Purkinje cell (primary cell): ENCODE results near the gene MICU1. TPM values are rescaled to one million over a fixed set of nuclear protein-coding genes. Genes with fewer than 3 reads are reported as not detected.

Experiments used
- polyA plus RNA-seq: library from polyadenylated mRNA; unstranded; fragments of >200 nt; fragmentation: Nextera tagmentation; gene quantifications from 2 replicates; pipeline ENCODE4 v1.2.1, GENCODE V29; 2014

MICU1 gene
- polyA plus RNA-seq = 61.1 and 78.0 TPM in 2 replicates

DNA sequence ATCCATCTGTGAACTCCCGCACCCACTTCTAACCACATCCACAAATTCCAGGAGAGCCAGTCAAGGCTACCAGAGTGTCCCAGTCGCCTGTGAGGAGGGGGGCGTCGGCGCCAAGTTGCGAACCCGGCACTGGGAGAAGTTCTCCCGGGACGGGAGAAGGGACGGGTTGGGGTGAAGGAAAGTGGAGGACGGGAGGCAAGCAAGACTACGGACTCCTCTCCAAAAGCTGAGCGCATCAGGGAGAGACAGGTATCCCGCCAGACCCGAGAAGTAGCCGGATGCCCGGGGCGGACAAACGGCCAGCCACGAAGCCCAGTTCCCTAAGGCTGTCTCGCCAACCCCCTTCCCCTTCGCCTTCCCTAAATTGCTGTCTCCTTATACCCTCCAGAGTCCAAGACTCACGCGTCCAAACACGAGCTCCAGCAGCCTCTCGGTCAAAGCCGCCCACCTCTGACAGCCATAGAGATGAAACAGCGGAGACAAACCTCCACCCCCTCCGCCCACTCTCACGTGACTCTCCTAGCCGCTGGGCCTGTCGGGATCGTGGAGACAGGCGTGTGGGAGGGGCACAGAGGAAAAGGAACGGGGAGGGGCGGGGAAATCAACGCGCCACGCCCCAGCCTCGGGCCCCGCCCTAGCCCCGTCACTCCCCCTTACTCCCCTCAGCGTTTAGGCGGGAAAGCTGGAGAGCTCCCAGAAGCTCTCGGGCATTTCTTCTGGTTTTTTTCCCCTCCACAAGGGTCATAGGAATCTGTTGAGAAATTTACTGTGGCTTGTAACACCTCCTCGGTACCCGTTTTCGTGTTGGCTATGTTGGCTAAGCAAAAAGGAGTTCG lies at the start of gene MICU1:
Gene MICU1, minus strand, starts transcription at position 472 of the 836 bp plus-strand sequence. CDS start 59,286 bp downstream, outside the sequence.

DNA sequence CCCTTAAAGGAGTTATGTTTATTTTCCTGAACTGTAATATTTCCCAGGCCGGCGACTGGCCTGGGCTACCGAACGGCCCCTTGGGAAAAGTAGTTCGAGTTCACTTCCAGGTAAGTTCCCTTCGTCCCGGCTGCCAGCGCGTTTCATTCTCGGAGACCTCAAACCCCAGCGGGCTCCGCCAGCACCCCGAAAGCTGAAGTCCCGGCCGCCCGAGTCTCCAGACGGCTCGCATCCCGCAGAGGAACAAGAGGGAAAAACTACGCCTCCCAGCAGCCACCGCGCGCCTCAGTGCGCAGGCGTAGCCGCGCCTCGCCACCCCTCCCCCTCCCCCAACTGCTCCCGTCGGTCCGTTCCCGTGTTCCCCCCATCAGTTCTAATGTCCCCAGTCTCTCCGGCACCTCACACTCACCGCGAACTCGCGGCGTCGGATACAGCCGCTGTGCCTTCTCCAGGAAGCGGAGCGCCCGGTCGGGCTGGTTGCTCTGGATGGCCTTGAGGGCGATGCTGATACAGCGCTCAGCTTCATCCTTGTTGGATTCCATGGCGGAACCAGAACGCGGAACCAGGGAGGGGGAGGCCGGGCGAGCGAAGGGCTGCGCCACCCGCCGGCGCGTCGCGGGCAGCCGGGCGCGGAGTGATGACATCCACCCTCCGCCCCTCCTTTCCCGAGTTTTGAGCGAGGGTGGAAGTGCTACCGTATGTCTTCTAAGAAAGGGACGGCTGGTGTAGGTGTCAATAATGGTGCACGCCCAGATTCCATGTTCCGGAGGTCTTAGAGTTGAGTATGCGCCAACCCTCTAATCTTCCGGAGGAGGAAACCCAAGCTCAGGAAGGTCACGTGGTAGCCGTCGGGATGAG lies 271.3 kb downstream of the MICU1 start, which contains the start of gene DNAJB12:
Gene DNAJB12, minus strand, starts transcription at position 564 of the 858 bp plus-strand sequence. Its CDS starts 22 bp downstream, at position 542.

Other genes with a start within 250 kb of the MICU1 start
- gene MCU, start 66.1 kb upstream of the MICU1 start, polyA plus RNA-seq = 11.7 and 18.9 TPM in 2 replicates